SK-N-SH treated with all-trans-retinoic acid at 6 μM for 48 hours (cell line): Measurements from ENCODE around the gene GET3.

Experiments used
- ARNTL ChIP-seq: fragments of 450-650 bp; formaldehyde crosslinking; IDR thresholded peaks from 2 replicates; pipeline ENCODE4 v1.5.0; 2020; ENCODE audit warnings: low read depth, mild to moderate bottlenecking, moderate library complexity, borderline replicate concordance
- CREB5 ChIP-seq: fragments of 250-450 bp; sonication (Bioruptor Pico); IDR thresholded peaks from 2 replicates; pipeline ENCODE4 v1.5.1; 2020; ENCODE audit warnings: low read depth, mild to moderate bottlenecking, moderate library complexity
- CSRNP3 ChIP-seq: fragments of 250-450 bp; sonication (Bioruptor Pico); IDR thresholded peaks from 2 replicates; pipeline ENCODE4 v1.5.1; 2021; ENCODE audit warnings: mild to moderate bottlenecking, moderate library complexity
- ESRRG ChIP-seq: fragments of 250-450 bp; sonication (Bioruptor Pico); IDR thresholded peaks from 2 replicates; pipeline ENCODE4 v1.6.1; 2021; ENCODE audit warnings: mild to moderate bottlenecking
- PATZ1 ChIP-seq: fragments of 250-450 bp; sonication (Bioruptor Pico); IDR thresholded peaks from 2 replicates; pipeline ENCODE4 v1.8.0; 2020; ENCODE audit warnings: mild to moderate bottlenecking, moderate library complexity, borderline replicate concordance
- RARB ChIP-seq: fragments of 250-450 bp; sonication (Bioruptor Pico); IDR thresholded peaks from 2 replicates; pipeline ENCODE4 v1.8.0; 2021; ENCODE audit warnings: mild to moderate bottlenecking, moderate library complexity
- TSHZ2 ChIP-seq: fragments of 250-450 bp; sonication (Bioruptor Pico); IDR thresholded peaks from 2 replicates; pipeline ENCODE4 v1.5.0; 2020; ENCODE audit warnings: mild to moderate bottlenecking, moderate library complexity
- ZFP3 ChIP-seq: fragments of 250-450 bp; sonication (Bioruptor Pico); IDR thresholded peaks from 2 replicates; pipeline ENCODE4 v1.5.0; 2020; ENCODE audit warnings: mild to moderate bottlenecking, moderate library complexity
- ZNF565 ChIP-seq: fragments of 450-650 bp; formaldehyde crosslinking; conservative IDR thresholded peaks from 2 replicates; pipeline ENCODE4 v1.5.0; 2020; ENCODE audit warnings: low read depth, mild to moderate bottlenecking, moderate library complexity

GRCh38 chr19:12756150-12756883, 19.0 kb downstream of the GET3 start:
- TF ChIP-seq ZNF565 (CRISPR knock-in tag) (no peak), RARB (CRISPR knock-in tag) (no peak), PATZ1 (CRISPR knock-in tag) (no peak), TSHZ2 (CRISPR knock-in tag) (no peak), ARNTL (CRISPR knock-in tag) (no peak), ZFP3 (no peak), CSRNP3 (CRISPR knock-in tag) (no peak), CREB5 (CRISPR knock-in tag) (no peak), ESRRG (CRISPR knock-in tag) (no peak)
